ENCODE results near the gene FBXO31. TPM values are rescaled to one million over a fixed set of nuclear protein-coding genes. Genes with fewer than 3 reads are reported as not detected.

Gene FBXO31
- total and polyA plus RNA-seq, 2 of the 13 experiments (the other 11 are each of a cell fraction or from before 2014, with no cell fraction given): 92.4 to 101 TPM

DNA sequence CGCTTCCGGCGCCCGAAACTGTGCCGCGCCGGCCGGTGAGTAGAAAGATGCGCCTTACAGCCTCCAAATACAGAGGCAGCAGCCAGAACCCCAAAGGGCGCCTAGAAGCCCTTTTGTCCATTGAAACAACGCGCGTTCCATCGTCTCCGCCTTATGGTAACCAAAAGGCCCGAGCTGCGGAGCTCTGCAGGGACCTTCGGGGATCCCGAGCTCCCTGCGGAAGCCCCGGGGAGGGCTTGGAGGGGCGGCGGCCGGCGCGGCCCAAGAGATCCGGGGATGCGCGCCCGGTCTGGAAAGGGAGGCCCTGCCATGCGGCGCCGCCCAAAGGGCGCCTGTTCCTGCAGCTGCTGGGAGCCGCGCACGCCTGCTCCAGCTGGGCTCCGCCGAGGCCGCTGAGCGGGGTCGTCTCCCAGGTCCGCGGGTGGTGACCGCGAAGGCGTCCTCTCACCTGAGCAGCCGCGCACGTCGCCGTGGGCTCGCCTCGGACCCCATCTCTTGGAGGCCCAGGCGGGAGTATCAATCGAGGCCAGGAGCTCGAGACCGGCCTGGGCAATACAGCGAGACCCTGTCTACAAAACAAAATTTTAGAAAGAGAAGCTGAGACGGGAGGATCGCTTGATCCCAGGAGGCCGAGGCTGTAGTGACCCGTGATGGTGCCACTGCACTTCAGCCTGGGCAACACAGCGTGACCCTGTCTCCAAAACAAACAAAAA lies 742 bp upstream of the FBXO31 start (continued):
- TF ChIP-seq, protein P1, sequence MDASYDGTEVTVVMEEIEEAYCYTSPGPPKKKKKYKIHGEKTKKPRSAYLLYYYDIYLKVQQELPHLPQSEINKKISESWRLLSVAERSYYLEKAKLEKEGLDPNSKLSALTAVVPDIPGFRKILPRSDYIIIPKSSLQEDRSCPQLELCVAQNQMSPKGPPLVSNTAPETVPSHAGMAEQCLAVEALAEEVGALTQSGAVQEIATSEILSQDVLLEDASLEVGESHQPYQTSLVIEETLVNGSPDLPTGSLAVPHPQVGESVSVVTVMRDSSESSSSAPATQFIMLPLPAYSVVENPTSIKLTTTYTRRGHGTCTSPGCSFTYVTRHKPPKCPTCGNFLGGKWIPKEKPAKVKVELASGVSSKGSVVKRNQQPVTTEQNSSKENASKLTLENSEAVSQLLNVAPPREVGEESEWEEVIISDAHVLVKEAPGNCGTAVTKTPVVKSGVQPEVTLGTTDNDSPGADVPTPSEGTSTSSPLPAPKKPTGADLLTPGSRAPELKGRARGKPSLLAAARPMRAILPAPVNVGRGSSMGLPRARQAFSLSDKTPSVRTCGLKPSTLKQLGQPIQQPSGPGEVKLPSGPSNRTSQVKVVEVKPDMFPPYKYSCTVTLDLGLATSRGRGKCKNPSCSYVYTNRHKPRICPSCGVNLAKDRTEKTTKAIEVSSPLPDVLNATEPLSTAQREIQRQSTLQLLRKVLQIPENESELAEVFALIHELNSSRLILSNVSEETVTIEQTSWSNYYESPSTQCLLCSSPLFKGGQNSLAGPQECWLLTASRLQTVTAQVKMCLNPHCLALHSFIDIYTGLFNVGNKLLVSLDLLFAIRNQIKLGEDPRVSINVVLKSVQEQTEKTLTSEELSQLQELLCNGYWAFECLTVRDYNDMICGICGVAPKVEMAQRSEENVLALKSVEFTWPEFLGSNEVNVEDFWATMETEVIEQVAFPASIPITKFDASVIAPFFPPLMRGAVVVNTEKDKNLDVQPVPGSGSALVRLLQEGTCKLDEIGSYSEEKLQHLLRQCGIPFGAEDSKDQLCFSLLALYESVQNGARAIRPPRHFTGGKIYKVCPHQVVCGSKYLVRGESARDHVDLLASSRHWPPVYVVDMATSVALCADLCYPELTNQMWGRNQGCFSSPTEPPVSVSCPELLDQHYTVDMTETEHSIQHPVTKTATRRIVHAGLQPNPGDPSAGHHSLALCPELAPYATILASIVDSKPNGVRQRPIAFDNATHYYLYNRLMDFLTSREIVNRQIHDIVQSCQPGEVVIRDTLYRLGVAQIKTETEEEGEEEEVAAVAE (CRISPR knock-in tag; IDR thresholded peaks at IDR 0.05; ENCODE audit: borderline replicate concordance): no peak
- TF ChIP-seq ZNF496 (CRISPR knock-in tag; IDR thresholded peaks at IDR 0.05; ENCODE audit: insufficient replicate concordance): no peak
- TF ChIP-seq, protein P2, sequence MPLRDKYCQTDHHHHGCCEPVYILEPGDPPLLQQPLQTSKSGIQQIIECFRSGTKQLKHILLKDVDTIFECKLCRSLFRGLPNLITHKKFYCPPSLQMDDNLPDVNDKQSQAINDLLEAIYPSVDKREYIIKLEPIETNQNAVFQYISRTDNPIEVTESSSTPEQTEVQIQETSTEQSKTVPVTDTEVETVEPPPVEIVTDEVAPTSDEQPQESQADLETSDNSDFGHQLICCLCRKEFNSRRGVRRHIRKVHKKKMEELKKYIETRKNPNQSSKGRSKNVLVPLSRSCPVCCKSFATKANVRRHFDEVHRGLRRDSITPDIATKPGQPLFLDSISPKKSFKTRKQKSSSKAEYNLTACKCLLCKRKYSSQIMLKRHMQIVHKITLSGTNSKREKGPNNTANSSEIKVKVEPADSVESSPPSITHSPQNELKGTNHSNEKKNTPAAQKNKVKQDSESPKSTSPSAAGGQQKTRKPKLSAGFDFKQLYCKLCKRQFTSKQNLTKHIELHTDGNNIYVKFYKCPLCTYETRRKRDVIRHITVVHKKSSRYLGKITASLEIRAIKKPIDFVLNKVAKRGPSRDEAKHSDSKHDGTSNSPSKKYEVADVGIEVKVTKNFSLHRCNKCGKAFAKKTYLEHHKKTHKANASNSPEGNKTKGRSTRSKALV (CRISPR knock-in tag; IDR thresholded peaks at IDR 0.05): peak; percentile 98
- TF ChIP-seq ZNF230 (CRISPR knock-in tag; IDR thresholded peaks at IDR 0.05): peak; percentile 86; the same call in 1 of the 2 replicates
- no peak for TF ChIP-seq ZNF672 (CRISPR knock-in tag; IDR thresholded peaks at IDR 0.05)
- TF ChIP-seq SAFB2 (CRISPR knock-in tag; IDR thresholded peaks at IDR 0.05; ENCODE audit: borderline replicate concordance, low read depth): no peak; the same call in 1 of the 2 replicates
- TF ChIP-seq, protein P3, sequence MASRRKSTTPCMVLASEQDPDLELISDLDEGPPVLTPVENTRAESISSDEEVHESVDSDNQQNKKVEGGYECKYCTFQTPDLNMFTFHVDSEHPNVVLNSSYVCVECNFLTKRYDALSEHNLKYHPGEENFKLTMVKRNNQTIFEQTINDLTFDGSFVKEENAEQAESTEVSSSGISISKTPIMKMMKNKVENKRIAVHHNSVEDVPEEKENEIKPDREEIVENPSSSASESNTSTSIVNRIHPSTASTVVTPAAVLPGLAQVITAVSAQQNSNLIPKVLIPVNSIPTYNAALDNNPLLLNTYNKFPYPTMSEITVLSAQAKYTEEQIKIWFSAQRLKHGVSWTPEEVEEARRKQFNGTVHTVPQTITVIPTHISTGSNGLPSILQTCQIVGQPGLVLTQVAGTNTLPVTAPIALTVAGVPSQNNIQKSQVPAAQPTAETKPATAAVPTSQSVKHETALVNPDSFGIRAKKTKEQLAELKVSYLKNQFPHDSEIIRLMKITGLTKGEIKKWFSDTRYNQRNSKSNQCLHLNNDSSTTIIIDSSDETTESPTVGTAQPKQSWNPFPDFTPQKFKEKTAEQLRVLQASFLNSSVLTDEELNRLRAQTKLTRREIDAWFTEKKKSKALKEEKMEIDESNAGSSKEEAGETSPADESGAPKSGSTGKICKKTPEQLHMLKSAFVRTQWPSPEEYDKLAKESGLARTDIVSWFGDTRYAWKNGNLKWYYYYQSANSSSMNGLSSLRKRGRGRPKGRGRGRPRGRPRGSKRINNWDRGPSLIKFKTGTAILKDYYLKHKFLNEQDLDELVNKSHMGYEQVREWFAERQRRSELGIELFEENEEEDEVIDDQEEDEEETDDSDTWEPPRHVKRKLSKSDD (CRISPR knock-in tag; IDR thresholded peaks at IDR 0.05; ENCODE audit: low read depth): 0 out of 2 replicates have a peak, but pooled peaks have one; percentile 56
- no peak for TF ChIP-seq NFATC3 (CRISPR knock-in tag; IDR thresholded peaks at IDR 0.05)
- no peak for TF ChIP-seq SALL2 (CRISPR knock-in tag; IDR thresholded peaks at IDR 0.05)
- TF ChIP-seq FOXA1 (IDR thresholded peaks at IDR 0.05): no peak
- TF ChIP-seq FOXA1 (CRISPR knock-in tag; IDR thresholded peaks at IDR 0.05): no peak
- TF ChIP-seq ZNF382 (CRISPR knock-in tag; IDR thresholded peaks at IDR 0.05; ENCODE audit: borderline replicate concordance): no peak
- no peak; the same call in 1 of the 2 replicates for TF ChIP-seq ZNF589 (CRISPR knock-in tag; conservative IDR thresholded peaks at IDR 0.05)
- TF ChIP-seq, protein P4, sequence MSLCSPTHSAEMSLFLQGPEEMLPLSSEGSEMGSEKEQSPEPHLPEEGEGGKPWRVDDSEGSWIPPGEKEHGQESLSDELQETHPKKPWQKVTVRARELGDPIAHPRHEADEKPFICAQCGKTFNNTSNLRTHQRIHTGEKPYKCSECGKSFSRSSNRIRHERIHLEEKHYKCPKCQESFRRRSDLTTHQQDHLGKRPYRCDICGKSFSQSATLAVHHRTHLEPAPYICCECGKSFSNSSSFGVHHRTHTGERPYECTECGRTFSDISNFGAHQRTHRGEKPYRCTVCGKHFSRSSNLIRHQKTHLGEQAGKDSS (CRISPR knock-in tag; IDR thresholded peaks at IDR 0.05; ENCODE audit: borderline replicate concordance, low read depth): no peak; the same call in 1 of the 2 replicates
- TF ChIP-seq DNMT3B (CRISPR knock-in tag; conservative IDR thresholded peaks at IDR 0.05): no peak
- TF ChIP-seq CEBPG (CRISPR knock-in tag; IDR thresholded peaks at IDR 0.05): no peak
- TF ChIP-seq, protein P5, sequence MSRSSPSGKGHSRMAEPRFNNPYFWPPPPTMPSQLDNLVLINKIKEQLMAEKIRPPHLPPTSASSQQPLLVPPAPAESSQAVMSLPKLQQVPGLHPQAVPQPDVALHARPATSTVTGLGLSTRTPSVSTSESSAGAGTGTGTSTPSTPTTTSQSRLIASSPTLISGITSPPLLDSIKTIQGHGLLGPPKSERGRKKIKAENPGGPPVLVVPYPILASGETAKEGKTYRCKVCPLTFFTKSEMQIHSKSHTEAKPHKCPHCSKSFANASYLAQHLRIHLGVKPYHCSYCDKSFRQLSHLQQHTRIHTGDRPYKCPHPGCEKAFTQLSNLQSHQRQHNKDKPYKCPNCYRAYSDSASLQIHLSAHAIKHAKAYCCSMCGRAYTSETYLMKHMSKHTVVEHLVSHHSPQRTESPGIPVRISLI (CRISPR knock-in tag; IDR thresholded peaks at IDR 0.05; ENCODE audit: borderline replicate concordance): no peak
- TF ChIP-seq PAX8 (CRISPR knock-in tag; IDR thresholded peaks at IDR 0.05; ENCODE audit: borderline replicate concordance): no peak; the same call in 1 of the 2 replicates

Measured in HepG2 (cell line).